ENCODE measurements around the gene ARHGEF28.

GRCh38 chr5:73865315-73865714 lies 239.3 kb downstream of the ARHGEF28 start:
- no peak for TF ChIP-seq CTCF (IDR thresholded peaks at IDR 0.05)
- TF ChIP-seq POLR2A (IDR thresholded peaks at IDR 0.05): no peak
